K562 (cell line): Measurements from ENCODE around the gene DNM1. TPM values are rescaled to one million over a fixed set of nuclear protein-coding genes. Genes with fewer than 3 reads are reported as not detected.

Source experiments
- ATF1 ChIP-seq, 2 experiments: fragments of 450-650 bp in 1 of 2; IDR thresholded peaks; 2 replicates each; pipeline ENCODE4 v1.6.1; 2016; ENCODE audit warnings: missing compliant biosample characterization in 1 of 2, missing genetic modification characterization in 1 of 2
- HNRNPLL ChIP-seq: fragments of 200-400 bp; formaldehyde crosslinking; IDR thresholded peaks from 2 replicates; pipeline ENCODE4 v1.6.1; 2017; ENCODE audit warnings: low read length, low read depth, mild to moderate bottlenecking; ENCODE audit not compliant: poor library complexity, severe bottlenecking
- MCM5 ChIP-seq: fragments of 450-650 bp; IDR thresholded peaks from 2 replicates; pipeline ENCODE4 v1.6.1; 2016; ENCODE audit warnings: low read depth
- MYBL2 ChIP-seq, 2 experiments: fragments of 450-650 bp in 1 of 2; sonication (generic) in 1 of 2; formaldehyde crosslinking in 1 of 2; IDR thresholded peaks; 2 replicates each; pipeline versions ENCODE4 v1.6.1 to v1.8.1; 2017 to 2022; ENCODE audit warnings: borderline replicate concordance in 1 of 2, inconsistent platforms in 1 of 2, low read depth in 1 of 2, mild to moderate bottlenecking in 1 of 2, missing genetic modification reagents in 1 of 2, moderate library complexity in 1 of 2
- NBN ChIP-seq: fragments of 450-650 bp; IDR thresholded peaks from 2 replicates; pipeline ENCODE4 v1.6.1; 2016; ENCODE audit warnings: low read depth, mild to moderate bottlenecking
- NR2F6 ChIP-seq: fragments of 450-650 bp; formaldehyde crosslinking; IDR thresholded peaks from 2 replicates; pipeline ENCODE4 v1.4.0; 2020; ENCODE audit warnings: mild to moderate bottlenecking
- SIN3A ChIP-seq, 2 experiments: fragments of 150-350 bp in 1 of 2; IDR thresholded peaks; 2 replicates each; pipeline ENCODE4 v1.6.1; 2011 to 2016; ENCODE audit warnings: borderline replicate concordance in 2 of 2, low read depth in 2 of 2, low read length in 2 of 2, mild to moderate bottlenecking in 2 of 2, moderate library complexity in 2 of 2; ENCODE audit not compliant: control insufficient read depth in 1 of 2
- SMARCE1 ChIP-seq: fragments of 450-650 bp; IDR thresholded peaks from 2 replicates; pipeline ENCODE4 v1.7.1; 2016; ENCODE audit warnings: mild to moderate bottlenecking
- TBP ChIP-seq: optimal IDR thresholded peaks from 2 replicates; pipeline ENCODE3; 2011; ENCODE audit warnings: low read depth, low read length, improper control_type of control experiment
- ZBTB17 ChIP-seq: fragments of 450-650 bp; formaldehyde crosslinking; IDR thresholded peaks from 2 replicates; pipeline ENCODE4 v1.4.0; 2020; ENCODE audit warnings: mild to moderate bottlenecking
- ZNF274 ChIP-seq: IDR thresholded peaks from 2 replicates; pipeline ENCODE4 v1.6.1; 2011; ENCODE audit warnings: low read depth, mild to moderate bottlenecking, low read length, moderate library complexity, borderline replicate concordance
- ZNF583 ChIP-seq: fragments of 250-450 bp; sonication (Bioruptor Pico); IDR thresholded peaks from 2 replicates; pipeline ENCODE4 v1.4.0; 2020
- ZNF589 ChIP-seq: fragments of 200-800 bp; sonication (Bioruptor generic); IDR thresholded peaks from 2 replicates; pipeline ENCODE4 v1.6.1; 2016; ENCODE audit warnings: low read depth, missing genetic modification characterization, missing compliant biosample characterization
- polyA plus RNA-seq, 8 experiments: library from polyadenylated mRNA; depleted of rRNA in 4 of 8; stranded (reverse) in 5 of 8; unstranded in 3 of 8; fragments of >200 nt; fragmentation: Nextera tagmentation in 2 of 8; fragmentation: Illumina TruSeq in 1 of 8; extraction: Ambion mirVana in 2 of 8; extraction: Trizol in 1 of 8; gene quantifications; 2 replicates each; pipeline versions ENCODE4 v1.2.1 to v1.2.3, GENCODE V29; 2011 to 2014; ENCODE audit warnings: inconsistent platforms in 1 of 8, missing spikeins in 1 of 8
- total RNA-seq, 7 experiments: library from RNA; depleted of rRNA in 6 of 7; stranded (reverse); fragments of >200 nt in 6 of 7; fragmentation: Illumina TruSeq in 2 of 7; extraction: Trizol in 2 of 7; gene quantifications; 2 replicates each; pipeline versions ENCODE4 v1.2.1 to v1.2.3, GENCODE V29; 2011 to 2021; ENCODE audit warnings: low replicate concordance in 1 of 7
- TF ChIP-seq, protein P1 (sequence below): IDR thresholded peaks from 2 replicates; pipeline ENCODE4 v1.6.1; 2011; ENCODE audit warnings: borderline replicate concordance, low read depth, mild to moderate bottlenecking, moderate library complexity, low read length; ENCODE audit not compliant: insufficient read depth, poor library complexity, severe bottlenecking
- TF ChIP-seq, protein P2 (sequence below), 2 experiments: fragments of 450-650 bp in 1 of 2; sonication (generic) in 1 of 2; formaldehyde crosslinking; conservative IDR thresholded peaks; 2 replicates each; pipeline versions ENCODE4 v1.4.0 to v1.8.1; 2020 to 2022; ENCODE audit warnings: mild to moderate bottlenecking in 1 of 2, missing genetic modification reagents in 1 of 2
- TF ChIP-seq, protein P3 (sequence below): fragments of 250-450 bp; sonication (Bioruptor Pico); IDR thresholded peaks from 2 replicates; pipeline ENCODE4 v1.8.0; 2021; ENCODE audit warnings: moderate library complexity, mild to moderate bottlenecking, inconsistent platforms
- TF ChIP-seq, protein P4 (sequence below): fragments of 450-650 bp; formaldehyde crosslinking; IDR thresholded peaks from 2 replicates; pipeline ENCODE4 v1.4.0; 2020; ENCODE audit warnings: mild to moderate bottlenecking, moderate library complexity
- TF ChIP-seq, protein P5 (sequence below): fragments of 450-650 bp; IDR thresholded peaks from 2 replicates; pipeline ENCODE4 v1.6.1; 2017; ENCODE audit warnings: antibody characterized with exemption

Gene DNM1
- total and polyA plus RNA-seq, 9 of the 15 experiments (the other 6 are each of a cell fraction or from before 2014, with no cell fraction given), result 0.39 to 23.1 (median 9.1) TPM

DNA sequence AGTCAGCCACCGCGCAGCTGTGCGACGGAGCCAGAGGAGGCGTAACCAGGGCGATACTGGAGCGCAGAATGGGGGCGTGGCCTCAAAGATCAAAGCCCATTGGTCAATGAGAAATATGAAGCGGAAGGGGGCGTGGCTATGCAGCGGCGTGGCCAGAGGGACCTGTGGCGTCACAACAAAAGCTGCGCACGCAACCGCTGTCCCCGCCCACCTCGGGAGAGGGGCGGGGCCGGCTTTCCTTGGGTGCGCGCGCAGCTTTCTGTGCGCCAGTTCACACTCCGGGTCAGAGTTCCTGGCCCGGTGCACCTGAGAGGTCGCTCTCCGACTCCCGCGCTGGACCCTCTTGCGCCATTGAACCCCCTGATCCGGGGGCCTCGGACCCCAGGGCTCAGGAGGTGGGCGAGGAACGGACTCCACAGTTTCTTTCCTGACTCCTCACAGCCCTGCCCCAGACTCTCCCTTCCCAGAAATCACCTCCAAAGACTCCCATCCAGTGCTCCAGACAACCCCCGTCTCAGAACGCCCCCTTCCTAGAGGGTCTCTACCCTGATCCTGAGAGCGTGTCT lies 72.9 kb downstream of the DNM1 start, which contains the start of gene SWI5 (continued):
- TF ChIP-seq, protein P1, sequence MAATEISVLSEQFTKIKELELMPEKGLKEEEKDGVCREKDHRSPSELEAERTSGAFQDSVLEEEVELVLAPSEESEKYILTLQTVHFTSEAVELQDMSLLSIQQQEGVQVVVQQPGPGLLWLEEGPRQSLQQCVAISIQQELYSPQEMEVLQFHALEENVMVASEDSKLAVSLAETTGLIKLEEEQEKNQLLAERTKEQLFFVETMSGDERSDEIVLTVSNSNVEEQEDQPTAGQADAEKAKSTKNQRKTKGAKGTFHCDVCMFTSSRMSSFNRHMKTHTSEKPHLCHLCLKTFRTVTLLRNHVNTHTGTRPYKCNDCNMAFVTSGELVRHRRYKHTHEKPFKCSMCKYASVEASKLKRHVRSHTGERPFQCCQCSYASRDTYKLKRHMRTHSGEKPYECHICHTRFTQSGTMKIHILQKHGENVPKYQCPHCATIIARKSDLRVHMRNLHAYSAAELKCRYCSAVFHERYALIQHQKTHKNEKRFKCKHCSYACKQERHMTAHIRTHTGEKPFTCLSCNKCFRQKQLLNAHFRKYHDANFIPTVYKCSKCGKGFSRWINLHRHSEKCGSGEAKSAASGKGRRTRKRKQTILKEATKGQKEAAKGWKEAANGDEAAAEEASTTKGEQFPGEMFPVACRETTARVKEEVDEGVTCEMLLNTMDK, result no peak
- TF ChIP-seq ZNF583 (CRISPR knock-in tag), result peak; percentile 66; the same call in 1 of the 2 replicates
- TF ChIP-seq ZNF589 (CRISPR knock-in tag), result no peak
- no peak for TF ChIP-seq NBN
- TF ChIP-seq SIN3A (IDR thresholded peaks at IDR 0.05; ENCODE audit: borderline replicate concordance in 2 of 2, control insufficient read depth in 1 of 2, low read depth in 2 of 2, low read length in 2 of 2), result peak in 1 of 2 experiments; percentile 56; a peak in 2 of 4 replicates
- TF ChIP-seq, protein P2, sequence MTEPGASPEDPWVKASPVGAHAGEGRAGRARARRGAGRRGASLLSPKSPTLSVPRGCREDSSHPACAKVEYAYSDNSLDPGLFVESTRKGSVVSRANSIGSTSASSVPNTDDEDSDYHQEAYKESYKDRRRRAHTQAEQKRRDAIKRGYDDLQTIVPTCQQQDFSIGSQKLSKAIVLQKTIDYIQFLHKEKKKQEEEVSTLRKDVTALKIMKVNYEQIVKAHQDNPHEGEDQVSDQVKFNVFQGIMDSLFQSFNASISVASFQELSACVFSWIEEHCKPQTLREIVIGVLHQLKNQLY (CRISPR knock-in tag; conservative IDR thresholded peaks at IDR 0.05), result peak in 1 of 2 experiments; percentile 45; a peak in 2 of 4 replicates
- TF ChIP-seq MYBL2 (IDR thresholded peaks at IDR 0.05; ENCODE audit: low read depth), result no peak
- no peak for TF ChIP-seq MYBL2 (CRISPR knock-in tag; IDR thresholded peaks at IDR 0.05; ENCODE audit: borderline replicate concordance)
- 0 out of 2 replicates have a peak, but pooled peaks have one; percentile 7 for TF ChIP-seq ZBTB17 (CRISPR knock-in tag)
- peak; percentile 70 for TF ChIP-seq TBP
- no peak for TF ChIP-seq SMARCE1
- TF ChIP-seq ZNF274, result no peak
- TF ChIP-seq, protein P3, sequence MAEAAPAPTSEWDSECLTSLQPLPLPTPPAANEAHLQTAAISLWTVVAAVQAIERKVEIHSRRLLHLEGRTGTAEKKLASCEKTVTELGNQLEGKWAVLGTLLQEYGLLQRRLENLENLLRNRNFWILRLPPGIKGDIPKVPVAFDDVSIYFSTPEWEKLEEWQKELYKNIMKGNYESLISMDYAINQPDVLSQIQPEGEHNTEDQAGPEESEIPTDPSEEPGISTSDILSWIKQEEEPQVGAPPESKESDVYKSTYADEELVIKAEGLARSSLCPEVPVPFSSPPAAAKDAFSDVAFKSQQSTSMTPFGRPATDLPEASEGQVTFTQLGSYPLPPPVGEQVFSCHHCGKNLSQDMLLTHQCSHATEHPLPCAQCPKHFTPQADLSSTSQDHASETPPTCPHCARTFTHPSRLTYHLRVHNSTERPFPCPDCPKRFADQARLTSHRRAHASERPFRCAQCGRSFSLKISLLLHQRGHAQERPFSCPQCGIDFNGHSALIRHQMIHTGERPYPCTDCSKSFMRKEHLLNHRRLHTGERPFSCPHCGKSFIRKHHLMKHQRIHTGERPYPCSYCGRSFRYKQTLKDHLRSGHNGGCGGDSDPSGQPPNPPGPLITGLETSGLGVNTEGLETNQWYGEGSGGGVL (CRISPR knock-in tag), result no peak
- TF ChIP-seq MCM5, result no peak
- TF ChIP-seq NR2F6, result peak; percentile 86; the same call in 1 of the 2 replicates
- no peak for TF ChIP-seq ATF1 (CRISPR knock-in tag; IDR thresholded peaks at IDR 0.05)
- TF ChIP-seq ATF1 (tag; IDR thresholded peaks at IDR 0.05), result peak; percentile 55
- TF ChIP-seq, protein P4, sequence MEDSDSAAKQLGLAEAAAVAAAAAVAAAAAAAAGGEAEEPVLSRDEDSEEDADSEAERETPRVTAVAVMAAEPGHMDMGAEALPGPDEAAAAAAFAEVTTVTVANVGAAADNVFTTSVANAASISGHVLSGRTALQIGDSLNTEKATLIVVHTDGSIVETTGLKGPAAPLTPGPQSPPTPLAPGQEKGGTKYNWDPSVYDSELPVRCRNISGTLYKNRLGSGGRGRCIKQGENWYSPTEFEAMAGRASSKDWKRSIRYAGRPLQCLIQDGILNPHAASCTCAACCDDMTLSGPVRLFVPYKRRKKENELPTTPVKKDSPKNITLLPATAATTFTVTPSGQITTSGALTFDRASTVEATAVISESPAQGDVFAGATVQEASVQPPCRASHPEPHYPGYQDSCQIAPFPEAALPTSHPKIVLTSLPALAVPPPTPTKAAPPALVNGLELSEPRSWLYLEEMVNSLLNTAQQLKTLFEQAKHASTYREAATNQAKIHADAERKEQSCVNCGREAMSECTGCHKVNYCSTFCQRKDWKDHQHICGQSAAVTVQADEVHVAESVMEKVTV (CRISPR knock-in tag), result no peak; the same call in 1 of the 2 replicates
- TF ChIP-seq, protein P5, sequence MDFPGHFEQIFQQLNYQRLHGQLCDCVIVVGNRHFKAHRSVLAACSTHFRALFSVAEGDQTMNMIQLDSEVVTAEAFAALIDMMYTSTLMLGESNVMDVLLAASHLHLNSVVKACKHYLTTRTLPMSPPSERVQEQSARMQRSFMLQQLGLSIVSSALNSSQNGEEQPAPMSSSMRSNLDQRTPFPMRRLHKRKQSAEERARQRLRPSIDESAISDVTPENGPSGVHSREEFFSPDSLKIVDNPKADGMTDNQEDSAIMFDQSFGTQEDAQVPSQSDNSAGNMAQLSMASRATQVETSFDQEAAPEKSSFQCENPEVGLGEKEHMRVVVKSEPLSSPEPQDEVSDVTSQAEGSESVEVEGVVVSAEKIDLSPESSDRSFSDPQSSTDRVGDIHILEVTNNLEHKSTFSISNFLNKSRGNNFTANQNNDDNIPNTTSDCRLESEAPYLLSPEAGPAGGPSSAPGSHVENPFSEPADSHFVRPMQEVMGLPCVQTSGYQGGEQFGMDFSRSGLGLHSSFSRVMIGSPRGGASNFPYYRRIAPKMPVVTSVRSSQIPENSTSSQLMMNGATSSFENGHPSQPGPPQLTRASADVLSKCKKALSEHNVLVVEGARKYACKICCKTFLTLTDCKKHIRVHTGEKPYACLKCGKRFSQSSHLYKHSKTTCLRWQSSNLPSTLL, result no peak
- TF ChIP-seq HNRNPLL, result peak; percentile 79
